Hypothalamus (tissue), 51 donors: ENCODE data around the gene CLEC2D.
A peak's percentile ranks its signal among the peaks of the same experiment; 100 is the strongest.
"Not testable (repeated sequence)": the region's sequence is repeated elsewhere in the genome, so short reads cannot be mapped to it uniquely, and the experiment has no call there.

ENCODE experiments used
- DNase-seq, 51 donors: peaks; one replicate each; lab custom pipeline; 2025; lab: John Stamatoyannopoulos, UW

CLEC2D gene

GRCh38 chr12:9651265-9651729, 18.2 kb upstream of the CLEC2D start:
- no peak for DNase-seq

- no peak for DNase-seq
Measured at GRCh38 chr12:9660046-9660445, 9.5 kb upstream of the CLEC2D start.

- DNase-seq = no peak
Measured at GRCh38 chr12:9661720-9662119, 7.8 kb upstream of the CLEC2D start.

- DNase-seq = no peak
Measured at GRCh38 chr12:9662488-9662887, 7.0 kb upstream of the CLEC2D start.

- DNase-seq = no peak
Measured at GRCh38 chr12:9667403-9668160, 1.9 kb upstream of the CLEC2D start.

GRCh38 chr12:9668161-9669018, 1.1 kb upstream of the CLEC2D start:
- DNase-seq = peak in 1 of 51 donors; percentile 6

GRCh38 chr12:9669019-9669326, 540 bp upstream of the CLEC2D start:
- DNase-seq = no peak

GRCh38 chr12:9672340-9672739, 2.8 kb downstream of the CLEC2D start:
- DNase-seq = not testable (repeated sequence)

- DNase-seq = peak in 9 of 51 donors; percentile 4 to 25 (median 7)
Measured at GRCh38 chr12:9673404-9674225, 4.1 kb downstream of the CLEC2D start.

GRCh38 chr12:9674226-9674590, 4.7 kb downstream of the CLEC2D start:
- DNase-seq = no peak

GRCh38 chr12:9682508-9682907, 13.0 kb downstream of the CLEC2D start:
- not testable (repeated sequence) for DNase-seq

- not testable (repeated sequence) for DNase-seq
Measured at GRCh38 chr12:9682949-9683348, 13.4 kb downstream of the CLEC2D start.

GRCh38 chr12:9685366-9685765, 15.9 kb downstream of the CLEC2D start:
- not testable (repeated sequence) for DNase-seq

- DNase-seq = no peak
Measured at GRCh38 chr12:9685915-9686314, 16.4 kb downstream of the CLEC2D start.

GRCh38 chr12:9687228-9687627, 17.7 kb downstream of the CLEC2D start:
- DNase-seq = no peak

GRCh38 chr12:9692909-9693308, 23.4 kb downstream of the CLEC2D start:
- no peak for DNase-seq

- no peak for DNase-seq
Measured at GRCh38 chr12:9694241-9694640, 24.7 kb downstream of the CLEC2D start.

GRCh38 chr12:9695150-9695549, 25.6 kb downstream of the CLEC2D start:
- not testable (repeated sequence) for DNase-seq

GRCh38 chr12:9695661-9696060, 26.1 kb downstream of the CLEC2D start:
- not testable (repeated sequence) for DNase-seq

GRCh38 chr12:9697619-9698018, 28.1 kb downstream of the CLEC2D start:
- DNase-seq = no peak

- DNase-seq = no peak
Measured at GRCh38 chr12:9698681-9699080, 29.2 kb downstream of the CLEC2D start.
